ENCODE data around the gene HOXB4.

DNA sequence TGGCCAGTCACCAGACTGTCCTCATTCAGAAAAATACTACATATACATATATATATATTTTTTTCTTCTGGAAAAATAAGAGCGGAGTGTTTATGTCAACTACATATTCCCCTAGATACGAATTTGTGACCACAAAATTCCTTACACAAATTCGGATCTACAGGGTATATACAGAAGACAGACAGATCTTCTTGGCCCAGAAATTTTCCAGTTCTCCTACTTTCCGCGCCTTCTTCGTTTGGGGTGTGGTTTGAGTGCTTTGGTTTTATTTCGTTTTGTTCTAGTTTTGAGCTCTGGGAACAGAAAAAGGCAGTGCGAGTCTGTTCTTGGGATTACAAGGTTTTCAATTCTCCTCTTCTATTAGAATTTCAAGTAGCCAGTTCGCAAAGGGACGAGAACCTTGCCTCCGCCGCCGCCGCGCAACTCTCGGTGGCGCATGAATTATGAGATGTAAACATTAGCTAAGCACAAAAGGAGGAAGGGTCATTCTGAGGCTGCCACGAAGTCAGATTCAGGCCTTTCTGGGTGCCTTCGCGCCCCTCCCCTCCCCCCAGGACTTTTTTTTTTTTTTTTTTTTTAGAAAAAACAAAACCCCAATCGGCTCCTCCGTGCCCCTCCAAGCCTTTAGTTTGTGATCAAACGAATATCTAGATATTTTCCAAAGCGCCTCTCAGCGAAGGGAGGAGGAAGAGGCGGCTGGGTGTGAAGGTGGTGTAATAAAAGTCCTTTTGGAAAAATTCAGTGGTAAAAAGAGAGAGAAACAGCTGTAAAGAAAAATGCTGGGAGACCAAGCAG, 1.8 kb upstream of the HOXB4 start:
- no peak for TF ChIP-seq POLR2A (IDR thresholded peaks at IDR 0.05)
- TF ChIP-seq, protein P1, sequence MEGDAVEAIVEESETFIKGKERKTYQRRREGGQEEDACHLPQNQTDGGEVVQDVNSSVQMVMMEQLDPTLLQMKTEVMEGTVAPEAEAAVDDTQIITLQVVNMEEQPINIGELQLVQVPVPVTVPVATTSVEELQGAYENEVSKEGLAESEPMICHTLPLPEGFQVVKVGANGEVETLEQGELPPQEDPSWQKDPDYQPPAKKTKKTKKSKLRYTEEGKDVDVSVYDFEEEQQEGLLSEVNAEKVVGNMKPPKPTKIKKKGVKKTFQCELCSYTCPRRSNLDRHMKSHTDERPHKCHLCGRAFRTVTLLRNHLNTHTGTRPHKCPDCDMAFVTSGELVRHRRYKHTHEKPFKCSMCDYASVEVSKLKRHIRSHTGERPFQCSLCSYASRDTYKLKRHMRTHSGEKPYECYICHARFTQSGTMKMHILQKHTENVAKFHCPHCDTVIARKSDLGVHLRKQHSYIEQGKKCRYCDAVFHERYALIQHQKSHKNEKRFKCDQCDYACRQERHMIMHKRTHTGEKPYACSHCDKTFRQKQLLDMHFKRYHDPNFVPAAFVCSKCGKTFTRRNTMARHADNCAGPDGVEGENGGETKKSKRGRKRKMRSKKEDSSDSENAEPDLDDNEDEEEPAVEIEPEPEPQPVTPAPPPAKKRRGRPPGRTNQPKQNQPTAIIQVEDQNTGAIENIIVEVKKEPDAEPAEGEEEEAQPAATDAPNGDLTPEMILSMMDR (IDR thresholded peaks at IDR 0.05) = no peak
